ENCODE measurements around the gene CERS1. TPM values are rescaled to one million over a fixed set of nuclear protein-coding genes. Genes with fewer than 3 reads are reported as not detected.

Gene CERS1
- total and polyA plus RNA-seq, 2 donors (not counting 3 experiments of a cell fraction or from before 2014, with no cell fraction given) = 4.0 to 8.5 TPM

DNA sequence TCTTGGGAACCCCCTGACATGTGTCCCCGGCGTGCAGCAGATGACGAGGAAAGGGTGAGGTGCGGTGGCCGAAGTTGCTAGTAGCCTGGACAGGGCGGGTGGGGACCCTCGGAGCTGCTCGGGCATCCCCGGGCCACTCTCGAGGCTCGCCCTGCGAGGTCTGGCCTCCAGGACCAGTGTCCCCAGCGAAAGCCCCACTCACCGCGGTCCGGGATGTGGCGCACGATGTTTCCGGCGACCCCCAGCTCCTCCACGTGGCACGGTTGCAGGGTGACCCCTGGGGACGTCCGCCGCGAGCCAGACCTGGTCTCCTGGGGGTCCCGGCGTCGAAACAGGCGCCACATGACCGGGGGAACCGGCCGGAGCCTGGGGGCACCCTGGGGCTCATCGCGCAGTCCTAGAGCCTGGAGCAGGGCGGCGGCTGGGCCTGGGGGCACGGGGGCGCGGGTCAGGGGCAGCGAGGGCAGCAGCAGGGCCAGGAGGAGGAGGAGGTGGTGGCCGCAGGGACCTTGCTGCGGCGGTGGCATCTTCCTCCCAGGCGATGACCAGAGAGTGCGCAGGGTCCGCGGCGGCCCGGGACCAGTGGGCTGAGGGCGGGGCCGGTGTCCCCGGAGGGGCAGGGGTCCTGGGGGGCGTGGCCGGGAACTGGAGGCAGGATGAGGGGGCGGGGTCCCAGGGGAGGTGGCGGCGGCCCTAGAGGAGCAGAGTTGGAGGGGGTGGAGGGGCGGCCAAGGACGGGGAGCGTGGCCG lies 26.0 kb downstream of the CERS1 start:
- no peaks in the 10 kb centered on the region for H3K9me1 ChIP-seq (replicated peaks; ENCODE audit: control insufficient read depth, extremely low read depth, insufficient read depth, low read length)
- H3K4me3 ChIP-seq (replicated peaks in 1 of 3; ENCODE audit: insufficient read depth in 1 of 3, low read depth in 1 of 3, low read length in 3 of 3) = no peak overlapping the region
- no peaks in the 10 kb centered on the region for H4K20me1 ChIP-seq (replicated peaks; ENCODE audit: control insufficient read depth, extremely low read depth, insufficient read depth, low read length)
- H3K79me2 ChIP-seq (ENCODE audit: control insufficient read depth, insufficient read depth, low read length) = no peaks in the 10 kb centered on the region
- peaks cover 11 to 16% of the 10 kb centered on the region in 2 experiments for H3K36me3 ChIP-seq (ENCODE audit: control insufficient read depth in 2 of 2, extremely low read depth in 1 of 2, insufficient read depth in 2 of 2, low read length in 2 of 2)
- no peak overlapping the region for H3K4me2 ChIP-seq (ENCODE audit: insufficient read depth, low read length)
- H3K27me3 ChIP-seq (ENCODE audit: control insufficient read depth in 2 of 2, insufficient read depth in 2 of 2, low read length in 2 of 2) = peaks cover 5 to 11% of the 10 kb centered on the region in 2 experiments
- ChIA-PET POLR2A (no interaction called here), CTCF (interaction anchor here (1.4 kb wide), 1 partner anchor 276 kb away, joined by 4 read pairs; no protein-coding TSS in a partner anchor)
- FAIRE-seq (no peak), DNase-seq (ENCODE audit: low read depth, low spot score) (no peak)
- BruUV-seq (replicated peaks) = no TSS peak
- dilution Hi-C loops (cut with MboI; ENCODE audit: extremely low pct_ligation_motif_present, low sequenced_read_pairs) (no loop called here), intact Hi-C loops (cut with micrococcal nuclease) (loop anchor here (5.0 to 10.0 kb wide), 2 partner anchors 45 to 117 kb away; partner anchors contain the start of genes COPE and DDX49)
- no peaks in the 10 kb centered on the region for H3K9me3 ChIP-seq (replicated peaks; ENCODE audit: control insufficient read depth, insufficient read depth, low read length)
- peak; percentile 71 for TF ChIP-seq EZH2 (IDR thresholded peaks at IDR 0.05; ENCODE audit: borderline replicate concordance, low read depth, low read length, severe bottlenecking)
- no peak for TF ChIP-seq FOS (IDR thresholded peaks at IDR 0.05; ENCODE audit: borderline replicate concordance, insufficient read depth, low read length)
- TF ChIP-seq, protein P1, sequence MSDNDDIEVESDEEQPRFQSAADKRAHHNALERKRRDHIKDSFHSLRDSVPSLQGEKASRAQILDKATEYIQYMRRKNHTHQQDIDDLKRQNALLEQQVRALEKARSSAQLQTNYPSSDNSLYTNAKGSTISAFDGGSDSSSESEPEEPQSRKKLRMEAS (IDR thresholded peaks at IDR 0.05; ENCODE audit: insufficient read depth, insufficient read length) = no peak
- TF ChIP-seq POLR2AphosphoS5 (IDR thresholded peaks at IDR 0.05; ENCODE audit: insufficient read depth, low read depth, low read length) = no peak
- no peak for TF ChIP-seq MYC (IDR thresholded peaks at IDR 0.05; ENCODE audit: low read depth, low read length)
- no peaks in the 10 kb centered on the region for H3K4me1 ChIP-seq (ENCODE audit: control insufficient read depth, extremely low read depth, insufficient read depth, low read length)
- H3K27ac ChIP-seq (ENCODE audit: insufficient read depth, low read depth, low read length) = no peak overlapping the region
- H2AFZ ChIP-seq (ENCODE audit: low read depth, low read length) = no peak overlapping the region
- no peak overlapping the region for H3K9ac ChIP-seq (replicated peaks; ENCODE audit: extremely low read depth, insufficient read depth, low read length)

Data from endothelial cell of umbilical vein (primary cell).